OCI-LY1 (cell line): ENCODE results near the gene ATP6V1G1.
A peak's percentile ranks its signal among the peaks of the same experiment; 100 is the strongest.

Experiments used
- H2AFZ ChIP-seq: fragments of 200-600 bp; sonication (generic), shearing (Covaris generic); 2 replicates; pipeline ENCODE4 v1.6.0; 2014; ENCODE audit warnings: antibody characterized with exemption, mild to moderate bottlenecking, low read length
- H3F3A ChIP-seq: fragments of 200-600 bp; sonication (generic), shearing (Covaris generic); 2 replicates; pipeline ENCODE4 v1.6.0; 2014; ENCODE audit warnings: mild to moderate bottlenecking, antibody characterized with exemption, low read length, moderate library complexity; ENCODE audit not compliant: insufficient read depth
- H3K27ac ChIP-seq: fragments of 200-600 bp; sonication (generic); 2 replicates; pipeline ENCODE4 v1.5.1; 2014; ENCODE audit warnings: low read length, mixed run types, mild to moderate bottlenecking, low read depth; ENCODE audit not compliant: poor library complexity, severe bottlenecking
- H3K27me3 ChIP-seq: fragments of 200-600 bp; sonication (generic); 2 replicates; pipeline ENCODE4 v1.6.0; 2014; ENCODE audit warnings: antibody characterized with exemption, mild to moderate bottlenecking, low read length, moderate library complexity; ENCODE audit not compliant: insufficient read depth
- H3K36me3 ChIP-seq: fragments of 200-600 bp; sonication (generic); 2 replicates; pipeline ENCODE4 v1.6.1; 2014; ENCODE audit warnings: mild to moderate bottlenecking, antibody characterized with exemption, low read length, moderate library complexity, mixed read lengths; ENCODE audit not compliant: insufficient read depth
- H3K4me1 ChIP-seq: fragments of 200-600 bp; sonication (generic); 2 replicates; pipeline ENCODE4 v1.5.1; 2014; ENCODE audit warnings: mild to moderate bottlenecking, low read length, moderate library complexity; ENCODE audit not compliant: insufficient read depth, severe bottlenecking
- H3K4me2 ChIP-seq: fragments of 200-600 bp; sonication (generic), shearing (Covaris generic); 2 replicates; pipeline ENCODE4 v1.6.1; 2014; ENCODE audit warnings: low read length
- H3K4me3 ChIP-seq: fragments of 200-600 bp; sonication (generic); 2 replicates; pipeline ENCODE4 v1.5.1; 2014; ENCODE audit warnings: low read length, low read depth, mild to moderate bottlenecking, mixed read lengths; ENCODE audit not compliant: poor library complexity, severe bottlenecking
- H3K79me2 ChIP-seq: fragments of 200-600 bp; shearing (Covaris generic); 2 replicates; pipeline ENCODE4 v1.6.1; 2016; ENCODE audit warnings: mixed run types, low read length, mixed read lengths; ENCODE audit not compliant: insufficient read depth
- H3K9ac ChIP-seq: fragments of 200-600 bp; sonication (generic), shearing (Covaris generic); 2 replicates; pipeline ENCODE4 v1.6.1; 2014; ENCODE audit warnings: mild to moderate bottlenecking, low read length, mixed read lengths
- H3K9me2 ChIP-seq: fragments of 200-600 bp; sonication (generic), shearing (Covaris generic); 2 replicates; pipeline ENCODE4 v1.6.1; 2014; ENCODE audit warnings: low read depth, mild to moderate bottlenecking, low read length, mixed read lengths
- H3K9me3 ChIP-seq: fragments of 200-600 bp; shearing (Covaris generic); 2 replicates; pipeline ENCODE4 v1.6.1; 2014; ENCODE audit warnings: low read length, mixed read lengths
- H4K20me1 ChIP-seq: fragments of 200-600 bp; sonication (generic), shearing (Covaris generic); 2 replicates; pipeline ENCODE4 v1.6.0; 2016; ENCODE audit warnings: mild to moderate bottlenecking, low read length; ENCODE audit not compliant: insufficient read depth
- EZH2 ChIP-seq: fragments of 200-600 bp; sonication (generic), shearing (Covaris generic); IDR thresholded peaks from 2 replicates; pipeline ENCODE4 v1.8.0; 2017; ENCODE audit warnings: borderline replicate concordance, mixed run types, mild to moderate bottlenecking, antibody characterized with exemption, low read length, moderate library complexity, mixed read lengths
- TF ChIP-seq, protein P1 (sequence below): fragments of 200-600 bp; sonication (generic), shearing (Covaris generic); IDR thresholded peaks from 2 replicates; pipeline ENCODE4 v1.5.1; 2017; ENCODE audit warnings: mild to moderate bottlenecking, antibody characterized with exemption, low read length, moderate library complexity, mixed read lengths

Gene ATP6V1G1

GRCh38 chr9:114608525-114608796 is 20.9 kb downstream of the ATP6V1G1 start:
- H3K79me2 ChIP-seq = peaks cover 27% of the 10 kb centered on the region
- TF ChIP-seq EZH2 = no peak
- TF ChIP-seq, protein P1, sequence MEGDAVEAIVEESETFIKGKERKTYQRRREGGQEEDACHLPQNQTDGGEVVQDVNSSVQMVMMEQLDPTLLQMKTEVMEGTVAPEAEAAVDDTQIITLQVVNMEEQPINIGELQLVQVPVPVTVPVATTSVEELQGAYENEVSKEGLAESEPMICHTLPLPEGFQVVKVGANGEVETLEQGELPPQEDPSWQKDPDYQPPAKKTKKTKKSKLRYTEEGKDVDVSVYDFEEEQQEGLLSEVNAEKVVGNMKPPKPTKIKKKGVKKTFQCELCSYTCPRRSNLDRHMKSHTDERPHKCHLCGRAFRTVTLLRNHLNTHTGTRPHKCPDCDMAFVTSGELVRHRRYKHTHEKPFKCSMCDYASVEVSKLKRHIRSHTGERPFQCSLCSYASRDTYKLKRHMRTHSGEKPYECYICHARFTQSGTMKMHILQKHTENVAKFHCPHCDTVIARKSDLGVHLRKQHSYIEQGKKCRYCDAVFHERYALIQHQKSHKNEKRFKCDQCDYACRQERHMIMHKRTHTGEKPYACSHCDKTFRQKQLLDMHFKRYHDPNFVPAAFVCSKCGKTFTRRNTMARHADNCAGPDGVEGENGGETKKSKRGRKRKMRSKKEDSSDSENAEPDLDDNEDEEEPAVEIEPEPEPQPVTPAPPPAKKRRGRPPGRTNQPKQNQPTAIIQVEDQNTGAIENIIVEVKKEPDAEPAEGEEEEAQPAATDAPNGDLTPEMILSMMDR = no peak
- H4K20me1 ChIP-seq = no peaks in the 10 kb centered on the region
- peak overlapping the region; percentile 33; the same call in 1 of the 2 replicates for H3K9ac ChIP-seq
- H3K36me3 ChIP-seq = peaks cover 8% of the 10 kb centered on the region; the same call in 1 of the 2 replicates
- no peaks in the 10 kb centered on the region for H3K9me3 ChIP-seq
- H3K27me3 ChIP-seq = no peaks in the 10 kb centered on the region
- peak overlapping the region; percentile 100 for H3K27ac ChIP-seq
- H3K4me3 ChIP-seq = no peak overlapping the region
- no peak overlapping the region for H2AFZ ChIP-seq
- H3F3A ChIP-seq = peaks cover 12% of the 10 kb centered on the region; the same call in 1 of the 2 replicates
- peaks cover 84% of the 10 kb centered on the region for H3K4me1 ChIP-seq
- H3K4me2 ChIP-seq = peak overlapping the region; percentile 21; the same call in 1 of the 2 replicates
- H3K9me2 ChIP-seq = no peaks in the 10 kb centered on the region

DNA sequence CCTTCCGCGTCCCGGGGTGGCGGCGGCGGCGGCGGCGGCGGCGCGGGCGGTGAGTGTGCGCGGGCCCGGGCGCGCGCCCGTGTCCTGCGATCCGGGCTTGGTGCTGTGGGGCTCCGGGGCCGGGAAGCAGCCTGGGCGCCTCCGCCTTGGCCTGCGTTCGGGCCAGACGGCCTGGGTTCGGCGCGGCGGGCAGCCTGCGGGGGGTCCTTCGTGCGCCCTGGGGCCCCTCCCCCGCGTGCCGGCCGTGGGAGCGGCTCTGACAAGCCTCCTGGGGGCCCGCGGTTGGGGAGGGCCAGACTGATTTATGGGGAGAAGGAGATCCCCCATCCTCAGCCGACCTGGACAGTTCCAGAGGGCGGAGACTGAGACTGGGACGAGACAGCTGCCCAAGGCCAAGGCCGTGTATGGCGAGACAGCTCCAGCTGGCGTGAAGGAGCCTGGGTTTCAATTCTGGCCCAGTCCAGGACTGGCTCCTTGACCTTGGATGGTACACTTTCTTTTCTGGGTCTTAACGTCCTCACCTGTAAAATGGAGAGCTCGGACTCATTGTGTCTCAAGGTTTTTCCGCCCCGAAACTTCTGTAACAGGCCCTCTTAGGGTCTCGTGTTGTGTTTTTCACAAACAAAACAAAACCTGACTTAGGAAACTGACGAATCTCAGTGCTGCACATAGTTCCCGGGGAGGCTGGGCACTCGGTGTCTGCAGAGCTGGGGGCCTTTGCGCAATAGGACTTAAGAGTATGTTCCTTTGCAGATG is 24.1 kb downstream of the ATP6V1G1 start:
- no peaks in the 10 kb centered on the region for H4K20me1 ChIP-seq
- no peaks in the 10 kb centered on the region for H3K9me2 ChIP-seq
- H3K4me1 ChIP-seq = peaks cover 82% of the 10 kb centered on the region
- peak overlapping the region; percentile 89 for H3K4me2 ChIP-seq
- no peak for TF ChIP-seq EZH2
- TF ChIP-seq, protein P1 = no peak
- peak overlapping the region; percentile 99 for H3K9ac ChIP-seq
- peak overlapping the region; percentile 96 for H3K27ac ChIP-seq
- H3F3A ChIP-seq = peaks cover under 1% of the 10 kb centered on the region; the same call in 1 of the 2 replicates
- no peaks in the 10 kb centered on the region for H3K9me3 ChIP-seq
- H3K79me2 ChIP-seq = peaks cover 45% of the 10 kb centered on the region
- H2AFZ ChIP-seq = no peak overlapping the region
- H3K27me3 ChIP-seq = no peaks in the 10 kb centered on the region
- H3K4me3 ChIP-seq = peak overlapping the region; percentile 99
- H3K36me3 ChIP-seq = peaks cover 18% of the 10 kb centered on the region; the same call in 1 of the 2 replicates

- Histone ChIP-seq H3K27ac (peak overlapping the region; percentile 96), H3K79me2 (peaks cover 45% of the 10 kb centered on the region), H3K4me3 (peak overlapping the region; percentile 99)
These were observed 24.8 kb downstream of the ATP6V1G1 start for GRCh38 chr9:114612272-114612923.

More at GRCh38 chr9:114612272-114612923, 24.8 kb downstream of the ATP6V1G1 start:
- H3K36me3 ChIP-seq = peaks cover 18% of the 10 kb centered on the region; the same call in 1 of the 2 replicates
- peaks cover 82% of the 10 kb centered on the region for H3K4me1 ChIP-seq
- H3K9me3 ChIP-seq = no peaks in the 10 kb centered on the region
- no peak for TF ChIP-seq EZH2
- TF ChIP-seq, protein P1 = no peak
- peak overlapping the region; percentile 99 for H3K9ac ChIP-seq
- no peaks in the 10 kb centered on the region for H3K27me3 ChIP-seq
- H4K20me1 ChIP-seq = no peaks in the 10 kb centered on the region
- H3F3A ChIP-seq = peaks cover 3% of the 10 kb centered on the region; the same call in 1 of the 2 replicates
- H2AFZ ChIP-seq = no peak overlapping the region
- no peaks in the 10 kb centered on the region for H3K9me2 ChIP-seq
- peak overlapping the region; percentile 89 for H3K4me2 ChIP-seq
